ENCODE measurements around the gene KY.

DNA sequence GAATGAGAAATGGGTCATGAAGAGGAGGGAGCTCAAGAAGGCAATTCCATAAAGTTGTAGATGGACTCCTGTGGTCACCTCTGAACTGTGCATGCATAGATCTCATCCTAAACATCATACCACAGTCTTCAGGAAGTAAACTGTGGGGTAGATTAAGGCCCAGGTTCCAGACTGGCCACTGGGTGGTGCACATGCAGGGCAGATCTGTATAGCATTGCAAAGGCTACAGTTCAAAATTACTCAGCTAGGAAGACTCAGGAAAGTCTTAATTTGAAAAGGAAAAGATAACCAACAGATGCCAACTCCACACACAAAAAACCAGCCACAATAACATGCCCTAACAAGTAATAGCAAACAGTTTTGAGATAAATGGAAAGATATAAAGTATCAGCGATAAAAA is 20.3 kb downstream of the KY start:
- TF ChIP-seq, protein P1, sequence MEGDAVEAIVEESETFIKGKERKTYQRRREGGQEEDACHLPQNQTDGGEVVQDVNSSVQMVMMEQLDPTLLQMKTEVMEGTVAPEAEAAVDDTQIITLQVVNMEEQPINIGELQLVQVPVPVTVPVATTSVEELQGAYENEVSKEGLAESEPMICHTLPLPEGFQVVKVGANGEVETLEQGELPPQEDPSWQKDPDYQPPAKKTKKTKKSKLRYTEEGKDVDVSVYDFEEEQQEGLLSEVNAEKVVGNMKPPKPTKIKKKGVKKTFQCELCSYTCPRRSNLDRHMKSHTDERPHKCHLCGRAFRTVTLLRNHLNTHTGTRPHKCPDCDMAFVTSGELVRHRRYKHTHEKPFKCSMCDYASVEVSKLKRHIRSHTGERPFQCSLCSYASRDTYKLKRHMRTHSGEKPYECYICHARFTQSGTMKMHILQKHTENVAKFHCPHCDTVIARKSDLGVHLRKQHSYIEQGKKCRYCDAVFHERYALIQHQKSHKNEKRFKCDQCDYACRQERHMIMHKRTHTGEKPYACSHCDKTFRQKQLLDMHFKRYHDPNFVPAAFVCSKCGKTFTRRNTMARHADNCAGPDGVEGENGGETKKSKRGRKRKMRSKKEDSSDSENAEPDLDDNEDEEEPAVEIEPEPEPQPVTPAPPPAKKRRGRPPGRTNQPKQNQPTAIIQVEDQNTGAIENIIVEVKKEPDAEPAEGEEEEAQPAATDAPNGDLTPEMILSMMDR (IDR thresholded peaks at IDR 0.05): no peak
- no peak for TF ChIP-seq POLR2A (IDR thresholded peaks at IDR 0.05)
